KOPT-K1 (cell line): ENCODE measurements around the gene TATDN2.

ENCODE experiments used
- H3K27ac ChIP-seq: fragments of 200-600 bp; sonication (generic); 2 replicates; pipeline ENCODE4 v1.5.1; 2016; ENCODE audit warnings: antibody characterized with exemption, mild to moderate bottlenecking, low read depth, low read length; ENCODE audit not compliant: poor library complexity, severe bottlenecking
- H3K36me3 ChIP-seq: fragments of 200-600 bp; sonication (generic); 2 replicates; pipeline ENCODE4 v1.5.1; 2017; ENCODE audit warnings: antibody characterized with exemption, mild to moderate bottlenecking, low read length, moderate library complexity; ENCODE audit not compliant: insufficient read depth
- H3K9me3 ChIP-seq: fragments of 200-600 bp; sonication (generic); 2 replicates; pipeline ENCODE4 v1.5.1; 2017; ENCODE audit warnings: antibody characterized with exemption, low read length, mild to moderate bottlenecking; ENCODE audit not compliant: insufficient read depth, poor library complexity, severe bottlenecking

TATDN2 gene, protein sequence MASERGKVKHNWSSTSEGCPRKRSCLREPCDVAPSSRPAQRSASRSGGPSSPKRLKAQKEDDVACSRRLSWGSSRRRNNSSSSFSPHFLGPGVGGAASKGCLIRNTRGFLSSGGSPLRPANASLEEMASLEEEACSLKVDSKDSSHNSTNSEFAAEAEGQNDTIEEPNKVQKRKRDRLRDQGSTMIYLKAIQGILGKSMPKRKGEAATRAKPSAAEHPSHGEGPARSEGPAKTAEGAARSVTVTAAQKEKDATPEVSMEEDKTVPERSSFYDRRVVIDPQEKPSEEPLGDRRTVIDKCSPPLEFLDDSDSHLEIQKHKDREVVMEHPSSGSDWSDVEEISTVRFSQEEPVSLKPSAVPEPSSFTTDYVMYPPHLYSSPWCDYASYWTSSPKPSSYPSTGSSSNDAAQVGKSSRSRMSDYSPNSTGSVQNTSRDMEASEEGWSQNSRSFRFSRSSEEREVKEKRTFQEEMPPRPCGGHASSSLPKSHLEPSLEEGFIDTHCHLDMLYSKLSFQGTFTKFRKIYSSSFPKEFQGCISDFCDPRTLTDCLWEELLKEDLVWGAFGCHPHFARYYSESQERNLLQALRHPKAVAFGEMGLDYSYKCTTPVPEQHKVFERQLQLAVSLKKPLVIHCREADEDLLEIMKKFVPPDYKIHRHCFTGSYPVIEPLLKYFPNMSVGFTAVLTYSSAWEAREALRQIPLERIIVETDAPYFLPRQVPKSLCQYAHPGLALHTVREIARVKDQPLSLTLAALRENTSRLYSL

DNA sequence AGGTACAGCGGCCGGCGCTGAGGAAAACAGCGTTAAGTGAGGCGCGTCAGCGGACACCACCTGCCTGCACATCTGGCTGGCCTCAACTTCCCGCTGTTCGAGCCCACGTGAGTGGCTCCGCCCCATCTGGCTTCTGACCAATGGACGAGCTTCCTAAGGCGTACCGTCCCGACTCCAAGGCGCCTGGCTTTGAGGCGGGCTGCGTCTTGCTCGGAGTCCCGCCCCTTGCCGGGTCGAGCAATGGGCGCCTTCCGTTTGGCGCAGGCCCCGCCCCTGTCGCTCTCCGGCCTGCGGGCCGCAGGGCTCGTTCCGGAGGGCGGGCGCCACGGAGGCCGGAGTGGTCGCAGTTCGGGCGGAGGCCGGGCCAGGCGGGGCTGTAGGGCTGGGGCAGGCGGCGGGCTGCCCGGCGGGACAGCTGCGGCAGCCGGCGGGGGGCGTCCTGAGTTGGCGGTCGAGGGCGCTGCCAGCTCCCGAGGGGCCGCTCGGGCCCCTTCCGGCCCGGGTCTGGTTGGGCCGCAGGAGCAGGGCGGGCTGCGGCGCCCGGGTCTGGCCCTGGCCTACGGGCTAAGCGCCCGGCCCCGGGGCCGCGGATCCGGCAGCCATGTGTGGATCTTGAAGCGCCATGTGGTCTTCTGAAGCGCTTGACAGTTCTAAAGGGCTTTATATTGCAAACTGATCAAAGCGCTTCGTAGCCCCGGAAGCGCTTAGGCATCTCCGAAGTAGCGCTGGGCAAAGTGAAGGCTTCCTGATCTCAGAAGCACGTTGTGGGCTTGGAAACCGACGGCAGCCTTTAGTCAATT lies at the start of gene TATDN2:
TATDN2 (plus strand) TSS at position 276 of the 800 bp plus-strand sequence. CDS start 742 bp downstream, outside the sequence.
- Histone ChIP-seq H3K36me3 (peaks cover 32% of the 10 kb centered on the region), H3K27ac (peak within 1 kb of the TSS; percentile 83), H3K9me3 (peaks cover 16% of the 10 kb centered on the region)

DNA sequence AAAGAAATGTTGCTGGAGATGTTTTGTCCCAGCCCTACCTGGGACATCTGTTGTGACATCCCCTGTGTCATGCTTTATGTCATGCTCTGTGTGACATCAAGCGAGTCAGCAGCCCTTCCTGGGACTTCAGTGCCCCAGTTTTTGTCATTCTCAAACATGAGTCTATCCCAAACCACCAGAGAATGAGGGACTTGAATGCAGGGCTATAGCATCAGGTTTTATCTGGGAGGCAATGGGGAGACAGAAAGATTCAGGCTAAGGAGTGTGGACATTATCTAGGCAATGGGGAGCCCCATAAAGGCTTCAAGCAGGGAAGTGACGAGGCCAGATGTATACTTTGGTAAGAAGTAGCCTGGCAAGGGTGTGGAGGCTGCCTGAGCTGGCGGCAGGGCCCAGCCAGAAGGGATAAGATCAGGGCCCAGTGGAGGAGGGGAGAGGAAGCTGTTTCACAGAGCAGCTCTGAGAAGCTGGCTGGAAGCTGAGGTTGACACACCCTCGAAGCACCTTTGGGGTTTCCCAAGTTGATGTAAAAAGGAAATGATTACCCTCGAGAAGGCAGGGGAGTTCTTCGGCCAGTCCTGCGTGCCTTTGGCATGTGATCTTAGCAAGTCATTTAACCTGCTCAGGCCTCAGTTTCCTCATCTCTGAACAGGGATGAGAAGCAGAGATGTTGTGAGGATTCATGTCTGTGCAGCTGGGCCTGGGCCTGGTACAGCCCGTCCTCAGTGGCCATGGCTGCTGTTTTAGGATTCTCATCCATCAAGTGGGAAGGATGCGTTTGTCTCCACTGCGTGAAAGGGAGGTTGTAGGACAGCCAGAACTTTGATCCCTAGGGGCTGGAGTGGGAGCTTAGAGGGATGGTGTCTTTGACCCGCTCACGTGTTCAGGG lies 49.3 kb upstream of the TATDN2 start:
- peak overlapping the region; percentile 17 for H3K27ac ChIP-seq
- H3K9me3 ChIP-seq: no peaks in the 10 kb centered on the region
- H3K36me3 ChIP-seq: no peaks in the 10 kb centered on the region

DNA sequence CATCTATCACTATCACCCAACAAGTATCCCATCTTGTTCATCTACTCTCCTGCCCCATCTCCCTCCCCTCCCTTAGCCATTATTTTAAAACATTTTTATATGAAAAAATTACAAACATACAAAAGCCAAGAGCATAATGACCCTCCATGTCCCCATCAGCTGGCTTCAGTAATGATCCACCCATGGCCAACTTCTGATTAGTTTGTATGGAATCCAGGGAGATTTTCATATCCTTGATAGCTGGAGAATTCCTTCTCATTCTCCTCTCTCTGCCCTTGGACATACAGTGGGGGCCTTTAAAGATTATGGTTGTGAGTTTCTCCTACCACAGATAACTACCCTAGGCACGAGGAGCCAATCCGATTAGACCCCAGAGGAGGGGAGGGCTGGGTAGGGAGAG lies 43.3 kb upstream of the TATDN2 start:
- Histone ChIP-seq H3K9me3 (no peaks in the 10 kb centered on the region), H3K27ac (no peak overlapping the region), H3K36me3 (no peaks in the 10 kb centered on the region)

DNA sequence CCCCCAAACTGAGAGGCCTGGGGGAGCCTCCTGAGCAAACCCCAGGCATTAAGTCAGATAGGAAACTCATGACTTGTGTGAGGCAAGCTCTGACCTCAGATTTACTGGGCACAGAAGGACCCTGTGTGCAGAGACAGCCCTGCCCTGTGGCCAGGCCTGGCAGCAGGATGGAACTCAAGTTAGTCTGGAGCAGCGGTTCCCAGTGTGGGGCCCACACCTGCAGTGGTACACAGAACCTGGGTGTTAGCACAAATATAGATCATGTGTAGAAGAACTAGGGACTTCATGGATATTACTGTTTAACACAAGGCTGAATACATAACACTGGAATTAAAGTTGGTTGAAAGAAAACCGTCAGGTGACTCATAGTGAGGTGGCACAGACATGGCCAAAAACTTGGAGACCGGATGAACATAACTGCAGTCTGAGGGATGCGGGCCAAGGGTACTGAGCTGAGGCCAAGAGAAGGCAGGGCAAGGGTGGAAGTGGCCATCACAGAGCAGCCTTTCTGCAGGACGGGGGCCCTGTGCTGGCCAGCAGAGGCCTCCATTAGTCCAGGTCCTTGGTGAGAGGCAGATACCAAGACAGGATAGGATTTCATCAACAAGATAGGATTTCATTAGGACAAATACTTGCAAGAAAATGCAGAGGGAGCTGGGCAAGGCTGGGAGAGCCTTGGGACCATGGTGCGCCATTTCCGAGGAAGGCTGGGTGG lies 42.7 kb upstream of the TATDN2 start:
- Histone ChIP-seq H3K36me3 (no peaks in the 10 kb centered on the region), H3K27ac (no peak overlapping the region)

DNA sequence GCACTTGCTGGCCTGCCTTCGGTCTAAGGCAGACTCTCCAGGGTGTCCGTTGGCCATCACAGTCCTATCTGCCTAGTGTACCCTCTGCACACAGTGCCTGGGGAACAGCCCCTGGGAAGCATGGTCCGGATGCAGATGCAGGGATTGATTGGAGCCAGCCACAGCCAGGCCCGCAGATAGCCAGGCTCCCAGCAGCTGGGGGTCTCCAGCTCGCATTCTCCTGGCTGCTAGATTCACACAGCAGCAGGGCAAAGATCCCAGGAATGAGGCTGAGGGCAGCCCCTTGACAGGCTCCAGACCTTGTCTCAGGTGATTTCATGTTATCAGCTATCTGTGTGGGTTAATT lies 42.1 kb upstream of the TATDN2 start:
- Histone ChIP-seq H3K9me3 (no peaks in the 10 kb centered on the region), H3K36me3 (no peaks in the 10 kb centered on the region), H3K27ac (no peak overlapping the region)

More for the DNA sequence above, 42.7 kb upstream of the TATDN2 start:
- no peaks in the 10 kb centered on the region for H3K9me3 ChIP-seq

DNA sequence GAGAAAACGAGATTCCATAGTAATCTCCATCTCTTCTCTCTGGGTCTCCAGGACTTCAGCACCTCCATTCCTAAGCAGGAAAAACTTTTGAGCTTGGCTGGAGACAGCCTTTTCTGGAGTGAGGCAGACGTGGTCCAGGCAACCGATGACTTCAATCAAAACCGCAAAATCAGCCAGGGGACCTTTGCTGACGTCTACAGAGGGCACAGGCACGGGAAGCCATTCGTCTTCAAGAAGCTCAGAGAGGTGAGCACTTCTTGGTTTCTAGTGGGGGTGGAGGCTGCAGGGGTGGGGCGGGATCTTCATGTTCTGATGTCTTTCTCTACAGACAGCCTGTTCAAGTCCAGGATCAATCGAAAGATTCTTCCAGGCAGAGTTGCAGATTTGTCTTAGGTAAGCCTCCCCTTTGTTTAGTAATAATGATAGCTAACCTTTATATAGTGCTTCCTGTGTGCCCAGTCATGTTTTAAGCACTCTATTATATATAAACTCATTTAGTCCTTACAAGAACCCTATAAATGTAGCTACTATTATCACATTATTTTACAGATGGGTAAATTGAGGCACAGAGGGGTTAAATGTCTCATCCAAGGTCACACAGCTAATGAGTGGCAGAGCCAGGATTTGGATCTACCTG lies 35.0 kb upstream of the TATDN2 start:
- peaks cover 14% of the 10 kb centered on the region for H3K9me3 ChIP-seq
- no peak overlapping the region for H3K27ac ChIP-seq
- H3K36me3 ChIP-seq: no peaks in the 10 kb centered on the region

DNA sequence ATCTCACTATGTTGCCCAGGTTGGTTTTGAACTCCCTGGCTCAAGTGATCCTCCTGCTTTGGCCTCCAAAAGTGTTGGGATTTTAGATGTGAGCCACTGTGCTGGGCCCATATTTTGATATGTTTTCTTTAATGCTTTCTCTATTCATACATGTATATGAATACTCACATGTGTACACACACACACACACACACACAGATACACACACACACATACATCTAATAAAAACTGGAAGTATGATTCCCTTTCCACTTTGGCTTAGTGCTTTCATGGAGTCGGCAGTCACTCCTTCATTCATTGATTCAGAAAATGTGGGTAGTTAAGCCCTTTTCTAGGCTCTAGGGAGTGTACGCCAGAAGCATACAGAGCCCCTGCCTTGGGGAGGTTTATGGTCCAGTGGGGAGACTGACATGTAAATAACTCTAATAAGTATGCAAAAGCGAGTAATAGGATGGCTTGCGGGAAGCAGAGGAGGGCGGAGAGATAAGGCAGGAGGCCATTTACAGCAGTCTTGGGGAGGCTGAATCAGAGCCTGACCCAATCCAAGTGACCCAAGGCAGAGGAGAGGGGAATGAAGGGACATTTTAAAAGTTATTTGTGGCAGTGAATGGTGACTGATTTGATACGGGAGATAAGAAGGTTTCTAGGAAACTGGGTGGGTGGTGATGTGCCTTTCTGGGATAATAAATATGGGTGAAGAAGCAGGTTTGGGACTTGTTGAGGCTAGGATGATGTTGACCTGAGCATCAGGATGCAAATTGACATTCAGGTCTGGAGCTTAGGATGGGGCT lies 32.5 kb upstream of the TATDN2 start:
- H3K36me3 ChIP-seq: no peaks in the 10 kb centered on the region
- peaks cover 14% of the 10 kb centered on the region for H3K9me3 ChIP-seq
- H3K27ac ChIP-seq: no peak overlapping the region

DNA sequence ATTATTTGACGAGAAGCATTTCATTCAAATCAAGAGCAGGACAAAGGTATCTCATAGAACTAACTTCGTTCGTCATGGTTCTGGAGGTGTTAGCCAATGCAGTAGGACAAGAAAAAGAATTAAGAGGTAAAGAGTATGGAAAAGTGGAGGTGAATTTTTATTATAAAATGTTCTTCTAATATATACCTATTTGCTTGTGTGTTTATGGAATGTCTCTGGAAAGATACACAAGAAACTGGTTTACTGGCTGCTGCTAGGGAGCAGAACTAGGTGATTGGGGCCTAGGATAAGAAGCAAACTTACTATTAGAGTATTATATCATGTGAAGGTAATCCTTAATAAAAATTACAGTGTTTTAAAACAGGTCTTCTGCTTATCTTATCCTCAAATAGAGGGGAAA lies 30.9 kb upstream of the TATDN2 start:
- no peak overlapping the region for H3K27ac ChIP-seq
- H3K9me3 ChIP-seq: peaks cover 14% of the 10 kb centered on the region
- no peaks in the 10 kb centered on the region for H3K36me3 ChIP-seq

DNA sequence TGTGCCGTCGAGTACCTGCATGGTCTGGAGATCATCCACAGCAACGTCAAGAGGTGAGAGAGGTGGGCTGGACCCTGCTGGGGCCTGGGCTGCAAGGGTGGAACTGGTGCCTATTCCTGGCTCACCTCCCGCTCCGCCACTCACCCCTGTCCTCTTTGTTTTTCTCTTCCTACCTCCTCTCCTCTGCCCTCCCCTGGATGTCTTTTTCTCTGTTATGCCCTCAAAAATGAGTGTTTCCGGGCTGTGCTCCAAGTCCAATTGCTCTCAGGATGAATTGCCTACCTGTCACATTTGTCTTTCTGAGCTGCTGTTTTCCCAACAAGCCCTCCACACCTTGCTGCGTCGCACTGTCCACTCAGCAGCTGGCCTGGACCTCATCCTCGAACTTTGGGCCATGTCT lies 28.5 kb upstream of the TATDN2 start:
- Histone ChIP-seq H3K36me3 (no peaks in the 10 kb centered on the region), H3K27ac (no peak overlapping the region), H3K9me3 (peaks cover 14% of the 10 kb centered on the region)

DNA sequence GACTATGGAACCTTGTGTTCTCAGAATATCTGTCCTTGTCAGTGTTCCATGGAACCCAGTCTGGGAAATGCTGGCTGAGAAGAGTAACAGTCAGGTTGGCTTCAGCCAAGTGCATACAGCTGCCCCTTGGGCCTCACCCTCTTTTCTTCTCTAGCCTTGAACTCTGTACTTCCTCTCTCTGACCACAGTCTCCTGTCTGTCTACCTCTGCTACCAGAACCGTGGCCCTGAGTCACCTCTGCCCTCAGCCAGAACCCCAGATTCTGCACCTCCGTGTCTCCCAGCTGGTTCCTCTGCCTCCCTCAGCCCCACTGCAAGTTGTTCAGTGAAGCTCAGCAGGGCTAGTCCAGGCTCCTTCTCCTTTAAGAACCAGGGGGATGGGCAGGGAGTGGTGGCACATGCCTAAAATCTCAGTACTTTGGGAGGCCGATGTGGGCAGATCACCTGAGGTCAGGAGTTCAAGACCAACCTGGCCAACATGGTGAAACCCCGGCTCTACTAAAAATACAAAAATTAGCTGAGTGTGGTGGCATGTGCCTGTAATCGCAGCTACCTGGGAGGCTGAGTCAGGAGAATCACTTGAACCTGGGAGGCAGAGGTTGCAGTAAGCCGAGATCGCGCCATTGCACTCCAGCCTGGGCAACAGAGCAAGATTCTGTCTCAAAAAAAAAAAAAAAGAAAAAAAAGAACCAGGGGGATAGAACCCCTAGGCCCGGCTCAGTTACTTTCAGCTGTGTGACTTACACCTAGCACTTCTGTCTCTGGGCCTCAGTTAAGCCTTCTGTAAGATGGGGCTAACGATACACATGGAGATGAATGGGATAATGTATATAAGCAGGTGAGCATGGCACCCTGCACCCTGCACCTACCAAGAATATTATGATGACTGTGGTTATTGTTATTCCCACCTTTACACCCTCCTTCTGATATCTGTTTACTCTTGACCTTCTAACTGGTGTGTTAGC lies 24.3 kb upstream of the TATDN2 start:
- Histone ChIP-seq H3K9me3 (no peaks in the 10 kb centered on the region), H3K36me3 (no peaks in the 10 kb centered on the region), H3K27ac (no peak overlapping the region)

DNA sequence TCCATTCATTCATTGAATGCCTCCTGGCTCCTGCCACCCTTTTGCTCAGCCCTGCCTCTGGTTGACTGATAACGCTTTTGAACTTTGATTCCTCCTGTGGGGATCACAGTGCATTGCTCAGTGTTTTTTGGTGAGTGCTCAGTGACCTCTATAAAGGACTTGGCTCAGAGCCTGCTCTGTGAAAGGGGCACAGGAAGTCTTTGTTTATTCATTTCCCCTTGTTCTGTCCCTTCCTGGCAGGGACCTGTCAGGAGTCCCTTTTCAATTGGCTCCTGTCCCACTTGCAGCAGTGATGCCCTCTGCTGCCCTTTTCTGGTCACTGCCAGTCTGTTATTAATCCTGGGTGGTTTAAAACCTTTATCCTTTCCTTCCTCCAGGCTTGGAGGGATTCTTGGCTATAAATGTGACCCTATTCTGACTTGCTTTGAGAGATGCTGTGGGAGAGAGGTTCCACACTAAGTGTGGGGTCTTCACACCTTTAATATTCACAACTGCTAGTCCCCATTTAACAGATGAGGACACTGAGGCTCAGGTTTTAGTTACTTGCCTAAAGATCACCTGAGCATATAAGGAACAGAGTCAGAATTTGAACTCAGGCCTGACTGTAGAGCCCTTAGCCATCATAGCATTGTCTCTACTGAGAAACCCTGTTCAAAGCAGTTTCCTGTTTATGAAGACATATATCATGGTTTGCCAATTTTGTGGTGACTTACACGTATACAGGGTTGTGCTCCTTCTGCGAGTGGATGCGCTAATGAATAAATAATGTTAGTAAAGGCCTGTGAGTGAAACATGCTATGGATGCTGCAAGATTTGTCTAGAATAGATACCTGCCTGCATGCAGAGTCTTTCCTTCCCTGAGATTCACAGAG lies 23.2 kb upstream of the TATDN2 start:
- Histone ChIP-seq H3K27ac (no peak overlapping the region), H3K9me3 (no peaks in the 10 kb centered on the region), H3K36me3 (no peaks in the 10 kb centered on the region)
